ENCODE measurements around the gene NPW.

The NPW gene

GRCh38 chr16:2036200-2036966, 16.8 kb downstream of the NPW start:
- Histone ChIP-seq H3K27me3 (replicated peaks; ENCODE audit: control insufficient read depth, insufficient read depth, low read length) (no peaks in the 10 kb centered on the region), H3K9ac (ENCODE audit: low read length) (peak overlapping the region; percentile 82), H3K4me3 (ENCODE audit: low read length) (no peak overlapping the region), H3K36me3 (ENCODE audit: control insufficient read depth, insufficient read depth, low read length, severe bottlenecking) (no peaks in the 10 kb centered on the region), H3K9me3 (ENCODE audit: control insufficient read depth, low read length) (no peaks in the 10 kb centered on the region), H3K4me1 (ENCODE audit: control insufficient read depth, insufficient read depth, low read length) (peaks cover 46% of the 10 kb centered on the region)
- no peak for DNase-seq (ENCODE audit: low read depth)

GRCh38 chr16:2037115-2037514, 17.5 kb downstream of the NPW start:
- no peaks in the 10 kb centered on the region for H3K36me3 ChIP-seq (ENCODE audit: control insufficient read depth, insufficient read depth, low read length, severe bottlenecking)
- H3K27me3 ChIP-seq (replicated peaks; ENCODE audit: control insufficient read depth, insufficient read depth, low read length), result no peaks in the 10 kb centered on the region
- H3K4me1 ChIP-seq (ENCODE audit: control insufficient read depth, insufficient read depth, low read length), result peaks cover 46% of the 10 kb centered on the region
- H3K9ac ChIP-seq (ENCODE audit: low read length), result no peak overlapping the region
- H3K9me3 ChIP-seq (ENCODE audit: control insufficient read depth, low read length), result no peaks in the 10 kb centered on the region
- H3K4me3 ChIP-seq (ENCODE audit: low read length), result no peak overlapping the region
- no peak for DNase-seq (ENCODE audit: low read depth)

GRCh38 chr16:2037647-2038381, 18.2 kb downstream of the NPW start:
- Histone ChIP-seq H3K4me3 (ENCODE audit: low read length) (no peak overlapping the region), H3K9ac (ENCODE audit: low read length) (peak overlapping the region; percentile 46), H3K4me1 (ENCODE audit: control insufficient read depth, insufficient read depth, low read length) (peaks cover 46% of the 10 kb centered on the region), H3K27me3 (replicated peaks; ENCODE audit: control insufficient read depth, insufficient read depth, low read length) (no peaks in the 10 kb centered on the region), H3K36me3 (ENCODE audit: control insufficient read depth, insufficient read depth, low read length, severe bottlenecking) (no peaks in the 10 kb centered on the region), H3K9me3 (ENCODE audit: control insufficient read depth, low read length) (no peaks in the 10 kb centered on the region)
- DNase-seq (ENCODE audit: low read depth), result no peak

- H3K9ac ChIP-seq (ENCODE audit: low read length), result peak overlapping the region; percentile 68
- peaks cover 40% of the 10 kb centered on the region for H3K4me1 ChIP-seq (ENCODE audit: control insufficient read depth, insufficient read depth, low read length)
Measured at GRCh38 chr16:2038382-2039231, 19.0 kb downstream of the NPW start.

GRCh38 chr16:2039274-2040031, 19.9 kb downstream of the NPW start:
- Histone ChIP-seq H3K27me3 (replicated peaks; ENCODE audit: control insufficient read depth, insufficient read depth, low read length) (no peaks in the 10 kb centered on the region), H3K36me3 (ENCODE audit: control insufficient read depth, insufficient read depth, low read length, severe bottlenecking) (no peaks in the 10 kb centered on the region), H3K9me3 (ENCODE audit: control insufficient read depth, low read length) (no peaks in the 10 kb centered on the region), H3K4me3 (ENCODE audit: low read length) (no peak overlapping the region), H3K9ac (ENCODE audit: low read length) (peak overlapping the region; percentile 68), H3K4me1 (ENCODE audit: control insufficient read depth, insufficient read depth, low read length) (peaks cover 34% of the 10 kb centered on the region)
- DNase-seq (ENCODE audit: low read depth), result peak; percentile 96

More at GRCh38 chr16:2038382-2039231, 19.0 kb downstream of the NPW start:
- H3K9me3 ChIP-seq (ENCODE audit: control insufficient read depth, low read length), result no peaks in the 10 kb centered on the region
- no peaks in the 10 kb centered on the region for H3K27me3 ChIP-seq (replicated peaks; ENCODE audit: control insufficient read depth, insufficient read depth, low read length)
- no peak overlapping the region for H3K4me3 ChIP-seq (ENCODE audit: low read length)
- H3K36me3 ChIP-seq (ENCODE audit: control insufficient read depth, insufficient read depth, low read length, severe bottlenecking), result no peaks in the 10 kb centered on the region
- DNase-seq (ENCODE audit: low read depth), result no peak

GRCh38 chr16:2040041-2040786, 20.6 kb downstream of the NPW start:
- H3K9ac ChIP-seq (ENCODE audit: low read length), result peak overlapping the region; percentile 60
- H3K4me3 ChIP-seq (ENCODE audit: low read length), result no peak overlapping the region
- H3K27me3 ChIP-seq (replicated peaks; ENCODE audit: control insufficient read depth, insufficient read depth, low read length), result no peaks in the 10 kb centered on the region
- DNase-seq (ENCODE audit: low read depth), result peak; percentile 26
- no peaks in the 10 kb centered on the region for H3K36me3 ChIP-seq (ENCODE audit: control insufficient read depth, insufficient read depth, low read length, severe bottlenecking)
- H3K9me3 ChIP-seq (ENCODE audit: control insufficient read depth, low read length), result no peaks in the 10 kb centered on the region
- H3K4me1 ChIP-seq (ENCODE audit: control insufficient read depth, insufficient read depth, low read length), result peaks cover 27% of the 10 kb centered on the region

- H3K9ac ChIP-seq (ENCODE audit: low read length), result no peak overlapping the region
- H3K36me3 ChIP-seq (ENCODE audit: control insufficient read depth, insufficient read depth, low read length, severe bottlenecking), result no peaks in the 10 kb centered on the region
- H3K9me3 ChIP-seq (ENCODE audit: control insufficient read depth, low read length), result no peaks in the 10 kb centered on the region
- DNase-seq (ENCODE audit: low read depth), result no peak
- H3K4me1 ChIP-seq (ENCODE audit: control insufficient read depth, insufficient read depth, low read length), result peaks cover 20% of the 10 kb centered on the region
- no peak overlapping the region for H3K4me3 ChIP-seq (ENCODE audit: low read length)
- H3K27me3 ChIP-seq (replicated peaks; ENCODE audit: control insufficient read depth, insufficient read depth, low read length), result no peaks in the 10 kb centered on the region
Measured at GRCh38 chr16:2040787-2041522, 21.4 kb downstream of the NPW start.

- Histone ChIP-seq H3K4me3 (ENCODE audit: low read length) (no peak overlapping the region), H3K9me3 (ENCODE audit: control insufficient read depth, low read length) (no peaks in the 10 kb centered on the region), H3K36me3 (ENCODE audit: control insufficient read depth, insufficient read depth, low read length, severe bottlenecking) (no peaks in the 10 kb centered on the region), H3K4me1 (ENCODE audit: control insufficient read depth, insufficient read depth, low read length) (peaks cover 18% of the 10 kb centered on the region), H3K27me3 (replicated peaks; ENCODE audit: control insufficient read depth, insufficient read depth, low read length) (no peaks in the 10 kb centered on the region), H3K9ac (ENCODE audit: low read length) (no peak overlapping the region)
- no peak for DNase-seq (ENCODE audit: low read depth)
Measured at GRCh38 chr16:2042171-2042985, 22.8 kb downstream of the NPW start.

GRCh38 chr16:2042986-2043666, 23.5 kb downstream of the NPW start:
- Histone ChIP-seq H3K4me3 (ENCODE audit: low read length) (no peak overlapping the region), H3K9me3 (ENCODE audit: control insufficient read depth, low read length) (no peaks in the 10 kb centered on the region), H3K36me3 (ENCODE audit: control insufficient read depth, insufficient read depth, low read length, severe bottlenecking) (no peaks in the 10 kb centered on the region), H3K27me3 (replicated peaks; ENCODE audit: control insufficient read depth, insufficient read depth, low read length) (no peaks in the 10 kb centered on the region), H3K4me1 (ENCODE audit: control insufficient read depth, insufficient read depth, low read length) (peaks cover 18% of the 10 kb centered on the region), H3K9ac (ENCODE audit: low read length) (no peak overlapping the region)
- no peak for DNase-seq (ENCODE audit: low read depth)
